22Rv1 (cell line): ENCODE results near the gene SLC35E1.
"Not testable (repeated sequence)": the region's sequence is repeated elsewhere in the genome, so short reads cannot be mapped to it uniquely, and the experiment has no call there.

Source experiments
- H3K27ac ChIP-seq: fragments of 450-650 bp; 2 replicates; pipeline ENCODE4 v1.5.1; 2017
- CTCF ChIP-seq: fragments of 450-650 bp; IDR thresholded peaks from 2 replicates; pipeline ENCODE4 v1.5.1; 2017; ENCODE audit warnings: mild to moderate bottlenecking
- ZFX ChIP-seq: fragments of 450-650 bp; IDR thresholded peaks from 2 replicates; pipeline ENCODE4 v1.6.1; 2017; ENCODE audit warnings: antibody characterized with exemption, borderline replicate concordance

Gene SLC35E1

GRCh38 chr19:16562608-16563025 is 9.6 kb downstream of the SLC35E1 start:
- TF ChIP-seq ZFX = no peak
- TF ChIP-seq CTCF = no peak
- no peak overlapping the region for H3K27ac ChIP-seq

- H3K27ac ChIP-seq = no peak overlapping the region
- TF ChIP-seq CTCF (no peak), ZFX (no peak)
Measured at GRCh38 chr19:16561382-16561781, 10.8 kb downstream of the SLC35E1 start.

- TF ChIP-seq CTCF = no peak
- TF ChIP-seq ZFX = no peak
- no peak overlapping the region for H3K27ac ChIP-seq
Measured at GRCh38 chr19:16559780-16560276, 12.4 kb downstream of the SLC35E1 start.

- no peak overlapping the region for H3K27ac ChIP-seq
- TF ChIP-seq ZFX (no peak), CTCF (no peak)
Measured at GRCh38 chr19:16554776-16555175, 17.4 kb downstream of the SLC35E1 start.

- H3K27ac ChIP-seq = not testable (repeated sequence)
Measured at GRCh38 chr19:16551902-16552301, 20.3 kb downstream of the SLC35E1 start.

GRCh38 chr19:16548956-16549355 is 23.3 kb downstream of the SLC35E1 start:
- TF ChIP-seq ZFX = no peak
- no peak for TF ChIP-seq CTCF
- H3K27ac ChIP-seq = no peak overlapping the region

- no peak for TF ChIP-seq CTCF
- TF ChIP-seq ZFX = no peak
- no peak overlapping the region for H3K27ac ChIP-seq
Measured at GRCh38 chr19:16544473-16545231, 27.6 kb downstream of the SLC35E1 start.

- peak overlapping the region; percentile 70 for H3K27ac ChIP-seq
Measured at GRCh38 chr19:16543734-16544133, 28.5 kb downstream of the SLC35E1 start.
